PFSK-1 (cell line): ENCODE results near the gene DLGAP1.

Source experiments
- FOXP2 ChIP-seq: optimal IDR thresholded peaks from 2 replicates; pipeline ENCODE3; 2011; ENCODE audit warnings: borderline replicate concordance, control low read depth, inconsistent platforms; ENCODE audit not compliant: insufficient read depth; ENCODE audit errors: extremely low read length, extremely low read depth
- POLR2AphosphoS5 ChIP-seq: IDR thresholded peaks from 2 replicates; pipeline ENCODE4 v1.6.1; 2012; ENCODE audit warnings: low read depth, mild to moderate bottlenecking, control low read depth, low read length, moderate library complexity
- SIN3A ChIP-seq: IDR thresholded peaks from 2 replicates; pipeline ENCODE4 v1.6.1; 2012; ENCODE audit warnings: mild to moderate bottlenecking, low read length, moderate library complexity, borderline replicate concordance; ENCODE audit not compliant: insufficient read depth
- TAF1 ChIP-seq: IDR thresholded peaks from 2 replicates; pipeline ENCODE4 v1.6.1; 2012; ENCODE audit warnings: low read length, control low read depth, borderline replicate concordance; ENCODE audit not compliant: insufficient read depth
- TF ChIP-seq, protein P1 (sequence below), 2 experiments: IDR thresholded peaks; 2 replicates each; pipeline versions ENCODE4 v1.6.1 to v1.8.0; 2011 to 2012; ENCODE audit warnings: low read depth in 2 of 2, low read length in 2 of 2, control low read depth in 1 of 2, inconsistent platforms in 1 of 2, mild to moderate bottlenecking in 1 of 2, moderate library complexity in 1 of 2; ENCODE audit not compliant: insufficient read depth in 1 of 2

Gene DLGAP1

DNA sequence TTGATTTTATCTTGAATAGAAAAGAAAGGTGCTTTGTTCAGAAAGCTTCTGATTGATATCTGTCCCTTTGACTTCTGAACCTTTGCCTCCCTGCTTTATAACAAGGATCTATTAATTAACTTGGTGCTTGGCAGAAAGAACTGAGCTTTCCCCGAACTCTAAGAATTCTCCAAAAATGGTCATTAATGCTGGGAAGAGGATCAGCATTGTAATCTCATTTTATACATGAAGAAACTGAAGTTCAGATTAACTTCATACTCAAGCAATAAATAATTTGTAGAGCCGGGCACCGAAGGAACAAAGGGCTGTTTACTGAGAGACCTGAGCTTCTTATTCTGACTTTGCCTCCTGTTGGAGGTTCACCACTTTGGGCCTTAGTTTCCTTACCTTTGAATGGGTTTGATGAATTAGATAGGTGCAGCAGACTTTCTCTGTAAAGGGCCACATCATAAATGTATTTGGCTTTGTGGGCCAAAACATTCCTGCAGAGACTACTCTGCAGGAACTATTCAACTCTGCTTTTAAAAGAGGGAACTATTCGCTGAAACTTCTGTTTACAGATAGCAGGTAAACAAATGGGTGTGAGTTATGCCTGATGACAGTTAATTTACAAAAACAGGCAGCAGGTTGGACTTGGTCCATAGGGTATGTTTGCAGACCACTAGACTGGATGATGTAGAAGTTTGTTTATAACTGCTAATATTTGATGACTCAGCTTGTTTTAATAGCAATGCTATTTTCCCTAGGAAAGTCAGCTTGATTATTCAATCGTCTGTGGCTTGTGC, 732.3 kb downstream of the DLGAP1 start:
- TF ChIP-seq SIN3A, result no peak
- TF ChIP-seq, protein P1, sequence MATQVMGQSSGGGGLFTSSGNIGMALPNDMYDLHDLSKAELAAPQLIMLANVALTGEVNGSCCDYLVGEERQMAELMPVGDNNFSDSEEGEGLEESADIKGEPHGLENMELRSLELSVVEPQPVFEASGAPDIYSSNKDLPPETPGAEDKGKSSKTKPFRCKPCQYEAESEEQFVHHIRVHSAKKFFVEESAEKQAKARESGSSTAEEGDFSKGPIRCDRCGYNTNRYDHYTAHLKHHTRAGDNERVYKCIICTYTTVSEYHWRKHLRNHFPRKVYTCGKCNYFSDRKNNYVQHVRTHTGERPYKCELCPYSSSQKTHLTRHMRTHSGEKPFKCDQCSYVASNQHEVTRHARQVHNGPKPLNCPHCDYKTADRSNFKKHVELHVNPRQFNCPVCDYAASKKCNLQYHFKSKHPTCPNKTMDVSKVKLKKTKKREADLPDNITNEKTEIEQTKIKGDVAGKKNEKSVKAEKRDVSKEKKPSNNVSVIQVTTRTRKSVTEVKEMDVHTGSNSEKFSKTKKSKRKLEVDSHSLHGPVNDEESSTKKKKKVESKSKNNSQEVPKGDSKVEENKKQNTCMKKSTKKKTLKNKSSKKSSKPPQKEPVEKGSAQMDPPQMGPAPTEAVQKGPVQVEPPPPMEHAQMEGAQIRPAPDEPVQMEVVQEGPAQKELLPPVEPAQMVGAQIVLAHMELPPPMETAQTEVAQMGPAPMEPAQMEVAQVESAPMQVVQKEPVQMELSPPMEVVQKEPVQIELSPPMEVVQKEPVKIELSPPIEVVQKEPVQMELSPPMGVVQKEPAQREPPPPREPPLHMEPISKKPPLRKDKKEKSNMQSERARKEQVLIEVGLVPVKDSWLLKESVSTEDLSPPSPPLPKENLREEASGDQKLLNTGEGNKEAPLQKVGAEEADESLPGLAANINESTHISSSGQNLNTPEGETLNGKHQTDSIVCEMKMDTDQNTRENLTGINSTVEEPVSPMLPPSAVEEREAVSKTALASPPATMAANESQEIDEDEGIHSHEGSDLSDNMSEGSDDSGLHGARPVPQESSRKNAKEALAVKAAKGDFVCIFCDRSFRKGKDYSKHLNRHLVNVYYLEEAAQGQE (IDR thresholded peaks at IDR 0.05; ENCODE audit: insufficient read depth in 1 of 2, low read depth in 2 of 2, low read length in 2 of 2), result no peak
- no peak for TF ChIP-seq TAF1
- no peak for TF ChIP-seq FOXP2
- TF ChIP-seq POLR2AphosphoS5, result no peak

DNA sequence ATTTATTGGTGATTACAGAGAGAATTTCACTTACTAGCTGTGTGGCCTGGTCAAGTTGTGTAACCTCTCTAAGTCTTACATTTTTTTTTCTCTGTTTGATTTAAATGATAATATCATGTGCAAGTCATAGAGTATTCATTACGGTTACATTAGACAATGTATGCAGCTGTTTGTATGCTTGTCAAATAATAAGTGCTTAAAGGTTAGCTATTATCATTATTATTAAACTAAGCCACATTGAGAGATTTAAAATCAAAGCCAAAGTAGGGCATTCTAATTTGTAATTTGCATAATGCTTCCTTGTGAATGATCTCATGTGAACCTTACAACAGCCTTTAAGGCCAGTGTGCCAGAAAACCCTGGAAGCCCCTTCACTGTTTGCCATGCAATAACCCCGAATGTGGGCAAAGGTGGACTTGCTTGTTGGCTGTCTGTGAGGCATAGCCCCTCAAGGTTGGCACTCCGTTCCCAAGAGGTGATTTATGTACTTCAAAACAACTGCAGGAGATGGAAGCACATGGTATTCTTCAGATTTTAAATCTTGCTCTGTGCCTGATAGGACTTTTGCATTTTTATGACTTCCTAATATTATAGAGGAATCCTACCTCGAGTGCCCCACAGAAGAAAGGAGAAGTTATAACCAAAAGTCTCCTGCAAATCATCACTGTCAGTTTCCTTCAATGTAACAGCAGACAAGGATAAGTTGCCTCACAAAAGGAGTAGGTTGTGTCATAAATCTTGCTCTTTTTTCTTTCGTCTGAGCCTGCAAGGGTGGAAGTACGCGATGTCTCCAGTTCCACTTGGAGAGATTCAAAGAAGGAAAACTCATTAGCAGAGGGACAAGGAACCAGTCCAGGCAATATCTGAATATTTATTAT, 733.1 kb downstream of the DLGAP1 start:
- TF ChIP-seq FOXP2 (no peak), SIN3A (no peak), TAF1 (no peak), POLR2AphosphoS5 (no peak)
- TF ChIP-seq, protein P1 (IDR thresholded peaks at IDR 0.05; ENCODE audit: insufficient read depth in 1 of 2, low read depth in 2 of 2, low read length in 2 of 2), result no peak

DNA sequence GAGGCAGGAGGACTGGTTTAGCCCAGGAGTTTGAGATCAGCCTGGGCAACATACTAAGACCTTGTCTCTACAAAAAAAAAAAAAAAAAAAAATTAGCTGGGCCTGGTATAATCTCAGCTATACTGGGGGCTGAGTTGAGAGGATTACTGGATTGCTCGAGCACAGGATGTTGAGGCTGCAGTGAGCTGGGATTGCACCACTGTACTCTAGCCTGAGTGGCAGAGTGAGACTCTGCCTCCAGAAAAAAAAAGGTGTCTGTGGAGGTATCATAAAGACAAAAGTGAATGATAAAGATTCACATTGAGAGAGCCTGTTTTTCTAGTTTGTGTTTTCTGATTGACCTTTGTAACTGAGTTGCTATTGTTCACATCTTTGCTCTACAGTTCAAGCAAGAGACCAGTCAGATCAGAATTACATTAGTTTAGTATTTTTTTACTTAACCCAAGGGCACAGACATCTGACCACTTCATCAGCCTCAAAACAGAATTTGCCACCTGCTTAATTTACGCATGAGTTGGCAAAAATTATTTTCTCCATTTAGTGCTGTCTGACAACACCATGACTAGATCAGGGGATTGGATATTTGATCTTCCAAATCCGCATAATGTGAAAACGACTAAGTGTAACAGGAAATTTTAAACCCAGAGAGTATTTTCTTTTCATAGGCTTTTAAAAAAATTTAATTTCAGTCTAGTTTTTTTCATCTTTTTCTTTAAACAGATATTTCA, 734.1 kb downstream of the DLGAP1 start:
- TF ChIP-seq, protein P1 (IDR thresholded peaks at IDR 0.05; ENCODE audit: insufficient read depth in 1 of 2, low read depth in 2 of 2, low read length in 2 of 2), result no peak
- TF ChIP-seq TAF1 (no peak), FOXP2 (no peak), SIN3A (no peak), POLR2AphosphoS5 (no peak)

DNA sequence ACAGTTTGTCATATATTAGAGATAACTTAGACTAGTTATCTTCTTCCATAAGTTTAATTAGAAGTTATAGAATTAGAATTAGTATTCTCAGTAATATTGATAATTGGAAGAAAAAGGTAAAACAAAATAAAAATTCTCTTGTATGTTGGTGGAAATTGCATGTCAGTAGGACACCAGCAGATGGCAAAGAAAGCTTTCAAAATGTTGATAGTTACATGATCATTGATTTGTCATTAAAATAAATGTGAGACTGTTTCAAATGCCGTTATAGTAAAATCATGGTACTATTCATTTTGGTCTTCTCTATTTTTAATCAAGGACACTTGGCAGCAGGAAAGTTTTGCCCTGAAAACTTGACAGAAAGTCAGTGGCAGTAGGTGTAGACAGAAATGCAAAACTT, 734.9 kb downstream of the DLGAP1 start:
- TF ChIP-seq, protein P1 (IDR thresholded peaks at IDR 0.05; ENCODE audit: insufficient read depth in 1 of 2, low read depth in 2 of 2, low read length in 2 of 2), result no peak
- no peak for TF ChIP-seq POLR2AphosphoS5
- TF ChIP-seq FOXP2, result no peak
- no peak for TF ChIP-seq TAF1
- TF ChIP-seq SIN3A, result no peak
